Nephron progenitor cell (in vitro differentiated cells): ENCODE data around the gene ZNF674.
"Not testable (repeated sequence)": the region's sequence is repeated elsewhere in the genome, so short reads cannot be mapped to it uniquely, and the experiment has no call there.

Experiments used
- DNase-seq: peaks from one replicate; pipeline ENCODE4 v3.0.0; 2021
- H3K27ac Mint-ChIP-seq: 2 replicates; pipeline ENCODE4 v1.8.0; 2021; ENCODE audit warnings: mild to moderate bottlenecking, moderate library complexity, mixed read lengths
- H3K27me3 Mint-ChIP-seq: 2 replicates; pipeline ENCODE4 v1.8.0; 2021; ENCODE audit warnings: mild to moderate bottlenecking, low read depth, mixed read lengths; ENCODE audit not compliant: poor library complexity
- H3K36me3 Mint-ChIP-seq: 2 replicates; pipeline ENCODE4 v1.8.0; 2021; ENCODE audit warnings: low read depth, mixed read lengths
- H3K4me1 Mint-ChIP-seq: 2 replicates; pipeline ENCODE4 v1.8.0; 2021; ENCODE audit warnings: mixed read lengths
- H3K4me3 Mint-ChIP-seq: 2 replicates; pipeline ENCODE4 v1.8.0; 2021; ENCODE audit warnings: mild to moderate bottlenecking, moderate library complexity, mixed read lengths
- H3K9me3 Mint-ChIP-seq: 2 replicates; pipeline ENCODE4 v1.8.0; 2021; ENCODE audit warnings: mild to moderate bottlenecking, moderate library complexity, mixed read lengths
- TF ChIP-seq, protein P1 (sequence below): fragments of 200-600 bp; sonication (generic); IDR thresholded peaks from 2 replicates; pipeline ENCODE4 v1.5.0; 2021; ENCODE audit warnings: antibody characterized with exemption

Gene ZNF674

DNA sequence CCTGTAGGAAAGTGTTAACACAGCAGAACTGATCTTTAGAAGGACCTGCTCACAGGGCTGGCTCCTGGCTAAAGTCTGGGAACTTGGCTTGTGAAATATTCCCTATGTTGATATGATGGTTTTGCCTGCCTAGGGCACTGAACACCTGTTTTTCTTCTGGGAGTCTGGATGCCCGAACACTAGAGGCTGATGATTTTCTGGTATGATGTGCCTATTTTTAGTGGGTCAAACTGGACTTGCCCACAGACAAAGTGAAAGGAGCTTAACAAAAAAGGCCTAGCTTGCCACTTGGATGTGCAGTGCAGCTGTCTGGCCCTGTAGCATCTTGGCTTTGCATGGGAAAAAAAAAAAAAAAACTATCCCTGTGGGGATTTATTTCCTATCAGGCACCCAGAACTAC is 39.1 kb downstream of the ZNF674 start:
- TF ChIP-seq, protein P1, sequence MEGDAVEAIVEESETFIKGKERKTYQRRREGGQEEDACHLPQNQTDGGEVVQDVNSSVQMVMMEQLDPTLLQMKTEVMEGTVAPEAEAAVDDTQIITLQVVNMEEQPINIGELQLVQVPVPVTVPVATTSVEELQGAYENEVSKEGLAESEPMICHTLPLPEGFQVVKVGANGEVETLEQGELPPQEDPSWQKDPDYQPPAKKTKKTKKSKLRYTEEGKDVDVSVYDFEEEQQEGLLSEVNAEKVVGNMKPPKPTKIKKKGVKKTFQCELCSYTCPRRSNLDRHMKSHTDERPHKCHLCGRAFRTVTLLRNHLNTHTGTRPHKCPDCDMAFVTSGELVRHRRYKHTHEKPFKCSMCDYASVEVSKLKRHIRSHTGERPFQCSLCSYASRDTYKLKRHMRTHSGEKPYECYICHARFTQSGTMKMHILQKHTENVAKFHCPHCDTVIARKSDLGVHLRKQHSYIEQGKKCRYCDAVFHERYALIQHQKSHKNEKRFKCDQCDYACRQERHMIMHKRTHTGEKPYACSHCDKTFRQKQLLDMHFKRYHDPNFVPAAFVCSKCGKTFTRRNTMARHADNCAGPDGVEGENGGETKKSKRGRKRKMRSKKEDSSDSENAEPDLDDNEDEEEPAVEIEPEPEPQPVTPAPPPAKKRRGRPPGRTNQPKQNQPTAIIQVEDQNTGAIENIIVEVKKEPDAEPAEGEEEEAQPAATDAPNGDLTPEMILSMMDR, result no peak
- no peaks in the 10 kb centered on the region for H3K27me3 Mint-ChIP-seq
- H3K4me3 Mint-ChIP-seq, result no peak overlapping the region
- H3K4me1 Mint-ChIP-seq, result no peaks in the 10 kb centered on the region
- H3K36me3 Mint-ChIP-seq, result peaks cover 74% of the 10 kb centered on the region
- peaks cover 63% of the 10 kb centered on the region for H3K9me3 Mint-ChIP-seq
- no peak overlapping the region for H3K27ac Mint-ChIP-seq
- DNase-seq, result no peak

DNA sequence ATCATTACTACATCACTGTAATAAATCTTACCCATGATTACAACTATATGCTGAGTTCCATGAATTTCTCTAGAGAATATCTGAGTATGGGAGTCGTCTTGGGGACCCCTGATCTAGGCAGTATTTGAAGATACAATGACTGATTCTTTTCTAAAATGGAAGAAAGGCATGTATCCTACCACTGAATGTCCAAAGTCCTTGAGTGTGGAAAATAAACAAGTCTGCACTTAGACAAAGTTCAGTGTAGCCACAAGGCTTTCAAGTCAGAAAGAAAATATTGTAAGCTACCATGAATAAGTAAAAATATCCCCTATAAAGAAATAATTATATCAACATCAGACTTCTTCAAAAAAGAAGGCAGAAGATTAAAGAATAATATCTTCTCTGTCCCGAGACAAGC is 42.4 kb downstream of the ZNF674 start:
- Mint-ChIP-seq H3K27ac (no peak overlapping the region), H3K4me1 (no peaks in the 10 kb centered on the region), H3K4me3 (no peak overlapping the region), H3K36me3 (peaks cover 92% of the 10 kb centered on the region), H3K9me3 (peaks cover 87% of the 10 kb centered on the region), H3K27me3 (no peaks in the 10 kb centered on the region)
- DNase-seq, result no peak
- TF ChIP-seq, protein P1, result no peak

DNA sequence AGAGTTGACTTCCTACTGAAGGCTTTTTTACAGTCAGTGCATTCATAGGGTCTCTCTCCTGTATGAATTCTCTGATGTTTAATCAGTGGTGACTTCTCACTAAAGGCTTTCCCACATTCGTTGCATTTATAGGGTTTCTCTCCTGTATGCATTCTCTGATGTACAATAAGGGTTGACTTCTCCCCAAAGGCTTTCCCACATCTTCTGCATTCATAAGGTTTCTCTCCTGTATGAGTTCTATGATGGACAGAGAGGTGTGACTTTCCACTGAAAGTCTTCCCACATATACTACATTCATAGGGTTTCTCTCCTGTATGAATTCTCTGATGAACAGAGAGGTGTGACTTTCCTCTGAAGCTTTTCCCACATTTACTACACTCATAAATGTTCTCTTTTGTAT is 45.2 kb downstream of the ZNF674 start:
- Mint-ChIP-seq H3K27ac (no peak overlapping the region), H3K4me3 (no peak overlapping the region), H3K36me3 (peaks cover 91% of the 10 kb centered on the region), H3K4me1 (no peaks in the 10 kb centered on the region), H3K9me3 (peaks cover 93% of the 10 kb centered on the region), H3K27me3 (no peaks in the 10 kb centered on the region)
- TF ChIP-seq, protein P1, result no peak
- no peak for DNase-seq

DNA sequence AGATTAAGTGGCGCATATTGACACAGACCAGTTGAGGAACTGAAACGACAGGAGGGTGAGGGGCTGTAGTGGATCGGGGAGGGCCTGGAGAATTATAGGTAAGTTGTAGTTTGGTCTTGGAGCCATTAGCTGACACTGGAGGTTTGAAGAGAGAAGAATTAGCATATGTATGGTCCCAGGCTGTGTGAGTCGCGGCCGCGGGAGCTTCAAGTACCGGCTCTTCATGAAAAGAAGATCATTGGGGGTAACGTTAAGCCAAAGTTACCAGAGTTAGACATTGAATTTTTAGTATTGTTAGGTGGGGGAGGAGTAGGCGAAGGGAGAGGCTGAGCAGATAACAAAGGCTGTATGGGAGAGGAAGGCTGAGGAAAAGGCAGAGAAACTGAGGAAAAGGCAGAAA is 56.5 kb downstream of the ZNF674 start:
- Mint-ChIP-seq H3K27ac (no peak overlapping the region), H3K9me3 (peaks cover 97% of the 10 kb centered on the region), H3K4me3 (no peak overlapping the region), H3K27me3 (no peaks in the 10 kb centered on the region), H3K36me3 (peaks cover 84% of the 10 kb centered on the region), H3K4me1 (no peaks in the 10 kb centered on the region)
- TF ChIP-seq, protein P1, result no peak
- DNase-seq, result no peak

DNA sequence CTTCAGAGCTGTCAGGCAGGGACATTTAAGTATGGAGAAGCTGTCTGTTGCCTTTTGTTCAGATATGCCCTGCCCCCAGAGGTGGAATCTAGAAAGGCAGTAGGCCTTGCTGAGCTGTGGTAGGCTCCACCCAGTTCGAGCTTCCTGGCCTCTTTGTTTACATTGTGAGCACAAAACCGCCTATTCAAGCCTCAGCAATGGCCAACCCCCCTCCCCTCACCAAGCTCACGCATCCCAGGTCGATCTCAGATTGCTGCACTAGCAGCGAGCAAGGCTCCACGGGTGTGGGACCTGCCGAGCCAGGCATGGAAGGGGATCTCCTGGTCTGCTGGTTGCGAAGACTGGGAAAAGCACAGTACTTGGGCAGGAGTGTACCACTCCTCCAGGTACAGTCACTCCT is 59.3 kb downstream of the ZNF674 start:
- no peak for DNase-seq
- H3K27ac Mint-ChIP-seq, result no peak overlapping the region
- H3K4me3 Mint-ChIP-seq, result no peak overlapping the region
- H3K36me3 Mint-ChIP-seq, result peaks cover 90% of the 10 kb centered on the region
- no peaks in the 10 kb centered on the region for H3K27me3 Mint-ChIP-seq
- TF ChIP-seq, protein P1, result no peak
- no peaks in the 10 kb centered on the region for H3K4me1 Mint-ChIP-seq
- H3K9me3 Mint-ChIP-seq, result peaks cover 99% of the 10 kb centered on the region

DNA sequence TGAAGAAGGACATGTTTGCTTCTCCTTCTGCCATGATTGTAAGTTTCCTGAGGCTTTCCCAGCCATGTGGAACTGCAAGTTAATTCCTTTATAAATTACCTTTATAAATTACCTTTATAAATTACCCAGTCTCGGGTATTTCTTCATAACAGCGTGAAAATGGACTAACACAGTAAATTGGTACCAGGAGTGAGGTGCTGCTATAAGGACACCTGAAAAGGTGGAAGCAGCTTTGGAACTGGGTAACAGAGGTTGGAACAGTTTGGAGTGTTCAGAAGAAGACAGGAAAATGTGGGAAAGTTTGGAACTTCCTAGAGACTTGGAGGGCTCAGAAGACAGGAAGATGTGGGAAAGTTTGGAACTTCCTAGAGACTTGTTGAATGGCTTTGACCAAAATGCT is 66.6 kb downstream of the ZNF674 start:
- H3K27me3 Mint-ChIP-seq, H3K4me1 Mint-ChIP-seq: not testable (repeated sequence)

More for the DNA sequence above, 66.6 kb downstream of the ZNF674 start:
- peaks cover 60% of the 10 kb centered on the region for H3K36me3 Mint-ChIP-seq
- H3K27ac Mint-ChIP-seq, DNase-seq, H3K4me3 Mint-ChIP-seq: not testable (repeated sequence)
- peaks cover 82% of the 10 kb centered on the region for H3K9me3 Mint-ChIP-seq
